Measurements from ENCODE around the gene MT1E. TPM values are rescaled to one million over a fixed set of nuclear protein-coding genes. Genes with fewer than 3 reads are reported as not detected.

The MT1E gene
- total and polyA plus RNA-seq, 2 of the 13 experiments (the other 11 are each of a cell fraction or from before 2014, with no cell fraction given), result 110 to 1,072 TPM

DNA sequence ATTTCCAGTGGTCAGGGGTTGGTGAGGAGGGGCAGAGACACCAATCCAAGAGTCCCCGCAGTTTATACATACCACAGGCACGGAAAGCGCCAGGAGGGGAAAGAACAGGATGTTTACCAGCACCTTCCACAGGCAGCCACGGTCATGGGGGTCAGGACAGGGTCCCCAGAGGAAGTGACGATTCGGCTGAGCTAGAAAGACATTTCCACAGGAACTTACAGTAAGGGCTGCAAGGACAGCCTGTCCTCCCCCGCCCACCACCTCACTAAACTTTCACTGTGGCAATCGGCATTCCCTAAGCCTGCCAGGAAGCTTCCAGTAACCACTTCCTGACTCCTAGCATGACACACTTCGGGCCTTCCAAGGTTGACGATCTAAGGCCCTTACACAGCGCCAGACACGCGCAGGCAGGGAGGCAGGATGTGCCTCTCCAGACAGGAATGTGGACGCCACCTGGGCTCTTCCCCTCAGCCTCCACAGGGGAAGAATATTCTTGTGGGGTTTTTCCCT lies 18.4 kb upstream of the MT1E start (continued):
- TF ChIP-seq ZNF766 (CRISPR knock-in tag; IDR thresholded peaks at IDR 0.05; ENCODE audit: borderline replicate concordance) (0 out of 2 replicates have a peak, but pooled peaks have one; percentile 22), FOXK1 (CRISPR knock-in tag; IDR thresholded peaks at IDR 0.05; ENCODE audit: borderline replicate concordance, low read depth) (peak; percentile 88; the same call in 1 of the 2 replicates), ZNF101 (CRISPR knock-in tag; IDR thresholded peaks at IDR 0.05; ENCODE audit: borderline replicate concordance, low read depth) (no peak), ZNF720 (CRISPR knock-in tag; IDR thresholded peaks at IDR 0.05) (no peak), KDM3A (CRISPR knock-in tag; IDR thresholded peaks at IDR 0.05; ENCODE audit: low read depth) (no peak), TEAD2 (CRISPR knock-in tag; IDR thresholded peaks at IDR 0.05) (peak; percentile 42; the same call in 1 of the 2 replicates), ZNF775 (CRISPR knock-in tag; IDR thresholded peaks at IDR 0.05; ENCODE audit: borderline replicate concordance) (peak; percentile 82; the same call in 1 of the 2 replicates), ZNF773 (CRISPR knock-in tag; IDR thresholded peaks at IDR 0.05; ENCODE audit: borderline replicate concordance) (peak; percentile 32; the same call in 1 of the 2 replicates), ISL2 (CRISPR knock-in tag; IDR thresholded peaks at IDR 0.05) (peak; percentile 71), POGZ (CRISPR knock-in tag; IDR thresholded peaks at IDR 0.05) (peak; percentile 64), ZSCAN31 (CRISPR knock-in tag; IDR thresholded peaks at IDR 0.05; ENCODE audit: low read depth) (peak; percentile 79; the same call in 1 of the 2 replicates), ZNF556 (CRISPR knock-in tag; IDR thresholded peaks at IDR 0.05; ENCODE audit: borderline replicate concordance) (no peak), ZNF772 (CRISPR knock-in tag; IDR thresholded peaks at IDR 0.05) (peak; percentile 77; the same call in 1 of the 2 replicates), NONO (IDR thresholded peaks at IDR 0.05) (no peak), NONO (CRISPR knock-in tag; conservative IDR thresholded peaks at IDR 0.05) (0 out of 2 replicates have a peak, but pooled peaks have one; percentile 43), TBX2 (CRISPR knock-in tag; IDR thresholded peaks at IDR 0.05; ENCODE audit: borderline replicate concordance) (peak; percentile 94)
- TF ChIP-seq, protein P1, sequence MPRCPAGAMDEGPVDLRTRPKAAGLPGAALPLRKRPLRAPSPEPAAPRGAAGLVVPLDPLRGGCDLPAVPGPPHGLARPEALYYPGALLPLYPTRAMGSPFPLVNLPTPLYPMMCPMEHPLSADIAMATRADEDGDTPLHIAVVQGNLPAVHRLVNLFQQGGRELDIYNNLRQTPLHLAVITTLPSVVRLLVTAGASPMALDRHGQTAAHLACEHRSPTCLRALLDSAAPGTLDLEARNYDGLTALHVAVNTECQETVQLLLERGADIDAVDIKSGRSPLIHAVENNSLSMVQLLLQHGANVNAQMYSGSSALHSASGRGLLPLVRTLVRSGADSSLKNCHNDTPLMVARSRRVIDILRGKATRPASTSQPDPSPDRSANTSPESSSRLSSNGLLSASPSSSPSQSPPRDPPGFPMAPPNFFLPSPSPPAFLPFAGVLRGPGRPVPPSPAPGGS (CRISPR knock-in tag; IDR thresholded peaks at IDR 0.05), result peak; percentile 96
- TF ChIP-seq, protein P2, sequence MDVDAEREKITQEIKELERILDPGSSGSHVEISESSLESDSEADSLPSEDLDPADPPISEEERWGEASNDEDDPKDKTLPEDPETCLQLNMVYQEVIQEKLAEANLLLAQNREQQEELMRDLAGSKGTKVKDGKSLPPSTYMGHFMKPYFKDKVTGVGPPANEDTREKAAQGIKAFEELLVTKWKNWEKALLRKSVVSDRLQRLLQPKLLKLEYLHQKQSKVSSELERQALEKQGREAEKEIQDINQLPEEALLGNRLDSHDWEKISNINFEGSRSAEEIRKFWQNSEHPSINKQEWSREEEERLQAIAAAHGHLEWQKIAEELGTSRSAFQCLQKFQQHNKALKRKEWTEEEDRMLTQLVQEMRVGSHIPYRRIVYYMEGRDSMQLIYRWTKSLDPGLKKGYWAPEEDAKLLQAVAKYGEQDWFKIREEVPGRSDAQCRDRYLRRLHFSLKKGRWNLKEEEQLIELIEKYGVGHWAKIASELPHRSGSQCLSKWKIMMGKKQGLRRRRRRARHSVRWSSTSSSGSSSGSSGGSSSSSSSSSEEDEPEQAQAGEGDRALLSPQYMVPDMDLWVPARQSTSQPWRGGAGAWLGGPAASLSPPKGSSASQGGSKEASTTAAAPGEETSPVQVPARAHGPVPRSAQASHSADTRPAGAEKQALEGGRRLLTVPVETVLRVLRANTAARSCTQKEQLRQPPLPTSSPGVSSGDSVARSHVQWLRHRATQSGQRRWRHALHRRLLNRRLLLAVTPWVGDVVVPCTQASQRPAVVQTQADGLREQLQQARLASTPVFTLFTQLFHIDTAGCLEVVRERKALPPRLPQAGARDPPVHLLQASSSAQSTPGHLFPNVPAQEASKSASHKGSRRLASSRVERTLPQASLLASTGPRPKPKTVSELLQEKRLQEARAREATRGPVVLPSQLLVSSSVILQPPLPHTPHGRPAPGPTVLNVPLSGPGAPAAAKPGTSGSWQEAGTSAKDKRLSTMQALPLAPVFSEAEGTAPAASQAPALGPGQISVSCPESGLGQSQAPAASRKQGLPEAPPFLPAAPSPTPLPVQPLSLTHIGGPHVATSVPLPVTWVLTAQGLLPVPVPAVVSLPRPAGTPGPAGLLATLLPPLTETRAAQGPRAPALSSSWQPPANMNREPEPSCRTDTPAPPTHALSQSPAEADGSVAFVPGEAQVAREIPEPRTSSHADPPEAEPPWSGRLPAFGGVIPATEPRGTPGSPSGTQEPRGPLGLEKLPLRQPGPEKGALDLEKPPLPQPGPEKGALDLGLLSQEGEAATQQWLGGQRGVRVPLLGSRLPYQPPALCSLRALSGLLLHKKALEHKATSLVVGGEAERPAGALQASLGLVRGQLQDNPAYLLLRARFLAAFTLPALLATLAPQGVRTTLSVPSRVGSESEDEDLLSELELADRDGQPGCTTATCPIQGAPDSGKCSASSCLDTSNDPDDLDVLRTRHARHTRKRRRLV (CRISPR knock-in tag; IDR thresholded peaks at IDR 0.05), result no peak

Measured in HepG2 (cell line).